ENCODE data around the gene LAPTM5. TPM values are rescaled to one million over a fixed set of nuclear protein-coding genes. Genes with fewer than 3 reads are reported as not detected.

LAPTM5 gene
- total RNA-seq, 1 experiment from 2014 or later: 0.15 TPM

DNA sequence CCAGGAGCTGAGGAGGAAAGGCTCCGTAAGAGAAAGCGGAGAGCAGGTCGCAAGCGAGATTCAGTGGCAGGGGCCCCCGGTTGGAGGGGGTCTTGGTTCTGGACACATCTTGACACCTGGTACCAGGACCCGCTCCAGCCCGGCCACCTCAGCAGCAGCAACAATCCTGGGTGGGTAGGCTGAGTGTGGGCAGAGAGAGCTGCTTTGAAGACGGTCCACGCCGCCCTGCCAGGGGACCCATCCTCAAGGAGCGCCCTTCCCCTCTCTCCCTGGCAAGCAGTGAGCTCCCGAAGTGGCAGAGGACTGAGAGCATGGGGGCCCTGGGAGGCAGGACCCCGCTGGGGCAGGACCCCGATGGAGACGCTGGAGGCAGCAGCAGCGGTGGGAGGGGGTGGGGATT lies 35.6 kb upstream of the LAPTM5 start:
- H2AFZ ChIP-seq (ENCODE audit: low read length): no peak overlapping the region
- H4K8ac ChIP-seq (replicated peaks; ENCODE audit: insufficient read length, low read depth, low read length): no peak overlapping the region
- Mint-ChIP-seq H3K27me3 (ENCODE audit: low read depth) (peaks cover 5% of the 10 kb centered on the region), H3K27ac (no peak overlapping the region), H3K9me3 (no peaks in the 10 kb centered on the region), H3K4me3 (no peak overlapping the region), H3K4me1 (peaks cover 0 to 19% of the 10 kb centered on the region in 2 experiments; a peak in 2 of 4 replicates), H3K36me3 (ENCODE audit: insufficient read depth in 1 of 3, low read depth in 3 of 3) (no peaks in the 10 kb centered on the region)
- no peak overlapping the region for H2BK20ac ChIP-seq (ENCODE audit: low read depth, low read length, poor library complexity, severe bottlenecking)
- H4K5ac ChIP-seq (ENCODE audit: insufficient read length, low read depth, low read length): no peak overlapping the region
- no peaks in the 10 kb centered on the region for H4K20me1 ChIP-seq (ENCODE audit: control insufficient read depth, insufficient read depth, insufficient read length)
- no peaks in the 10 kb centered on the region for H3K79me1 ChIP-seq (ENCODE audit: insufficient read depth, low read depth, low read length, poor library complexity, severe bottlenecking)
- no peaks in the 10 kb centered on the region for H3K79me2 ChIP-seq (ENCODE audit: insufficient read depth, low read length)
- no peak overlapping the region for H4K91ac ChIP-seq (ENCODE audit: insufficient read length, low read depth, low read length)
- H3K18ac ChIP-seq (ENCODE audit: insufficient read length, low read depth, low read length): no peak overlapping the region
- no peaks in the 10 kb centered on the region for H3K27me3 ChIP-seq (ENCODE audit: insufficient read depth, low read length)
- H2BK120ac ChIP-seq (ENCODE audit: low read depth, low read length, poor library complexity, severe bottlenecking): no peak overlapping the region
- H3K9me3 ChIP-seq (ENCODE audit: control insufficient read depth, low read depth, low read length): no peaks in the 10 kb centered on the region
- TF ChIP-seq CTCF (conservative IDR thresholded peaks at IDR 0.05): no peak
- H3K23ac ChIP-seq (ENCODE audit: insufficient read length, low read depth, low read length): no peak overlapping the region
- no peak overlapping the region for H3K9ac ChIP-seq (ENCODE audit: extremely low read depth, insufficient read length, low read length)
- H2AK5ac ChIP-seq (ENCODE audit: insufficient read length, low read length): no peak overlapping the region
- no peak overlapping the region for H2BK15ac ChIP-seq (ENCODE audit: low read depth, low read length)
- H3T11ph ChIP-seq (ENCODE audit: low read length): no peak overlapping the region
- no peak overlapping the region for H2BK12ac ChIP-seq (ENCODE audit: insufficient read length, low read depth, low read length)
- no peaks in the 10 kb centered on the region for H3K4me1 ChIP-seq (ENCODE audit: insufficient read depth, low read length)
- H3K4me2 ChIP-seq (ENCODE audit: insufficient read depth, insufficient read length, low read length): no peak overlapping the region
- H2BK5ac ChIP-seq (ENCODE audit: insufficient read length, low read length): no peak overlapping the region
- no peak for DNase-seq
- no peak overlapping the region for H3K27ac ChIP-seq (ENCODE audit: insufficient read length, low read depth, low read length)
- no peak overlapping the region for H3K4ac ChIP-seq (ENCODE audit: low read depth, low read length)
- no peak overlapping the region for H3K56ac ChIP-seq (ENCODE audit: insufficient read length, low read depth, low read length)
- no peaks in the 10 kb centered on the region for H3K23me2 ChIP-seq (ENCODE audit: insufficient read length, low read depth, low read length, poor library complexity, severe bottlenecking)
- WGBS (ENCODE audit: extremely low coverage, insufficient read length, low lambda C conversion rate): no CpG with 5 or more reads among the region's 16 CpGs
- H3K14ac ChIP-seq (ENCODE audit: insufficient read depth, low read length): no peak overlapping the region; the same call in 1 of the 2 replicates
